SHP77 (cell line): ENCODE results near the gene CTSH.
A peak's percentile ranks its signal among the peaks of the same experiment; 100 is the strongest.
"Not testable (repeated sequence)": the region's sequence is repeated elsewhere in the genome, so short reads cannot be mapped to it uniquely, and the experiment has no call there.

Experiments used
- DNase-seq, 2 experiments: peaks; one replicate each; lab custom pipeline; 2025; lab: John Stamatoyannopoulos, UW

Gene CTSH

GRCh38 chr15:78880813-78881212 is 64.0 kb downstream of the CTSH start:
- no peak for DNase-seq

DNA sequence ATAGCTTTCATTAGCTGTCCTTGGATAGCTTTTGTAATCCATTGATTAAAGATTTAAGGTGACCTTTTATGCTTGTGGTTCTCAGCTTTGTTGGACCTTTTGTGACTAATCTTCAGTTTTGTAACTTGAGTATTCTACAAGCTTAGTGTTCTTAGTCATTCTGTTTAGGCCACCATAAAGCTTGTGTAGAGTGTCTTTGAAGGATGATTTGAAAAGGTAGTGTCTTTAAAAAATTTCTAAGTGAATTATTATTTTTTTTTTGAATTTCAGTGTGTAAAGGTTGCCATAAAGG is 64.7 kb downstream of the CTSH start:
- no peak for DNase-seq

GRCh38 chr15:78879517-78880241 is 65.2 kb downstream of the CTSH start:
- no peak for DNase-seq

DNA sequence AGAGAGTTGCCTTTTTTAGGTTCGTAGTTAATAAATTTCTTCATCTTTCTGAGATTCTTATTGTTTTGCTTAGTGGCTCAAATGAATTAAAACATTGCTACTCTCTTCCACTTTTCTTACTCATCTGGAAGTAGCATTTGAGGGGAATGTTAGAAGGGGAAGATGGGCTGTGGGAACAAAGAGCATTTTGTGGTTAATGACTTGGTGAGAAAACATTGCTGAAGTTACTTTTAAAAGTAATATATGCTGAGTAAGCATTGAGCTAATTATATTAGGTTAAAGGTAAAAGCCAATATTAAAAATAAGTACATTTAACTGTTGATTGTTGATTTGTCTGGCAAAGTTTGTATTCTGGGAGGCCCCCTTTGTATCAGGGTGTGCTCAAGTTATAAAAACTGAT is 66.5 kb downstream of the CTSH start:
- DNase-seq: no peak

- not testable (repeated sequence) for DNase-seq
Measured at GRCh38 chr15:78876954-78877353, 67.9 kb downstream of the CTSH start.

- no peak for DNase-seq
Measured at GRCh38 chr15:78875107-78875914, 69.5 kb downstream of the CTSH start.

DNA sequence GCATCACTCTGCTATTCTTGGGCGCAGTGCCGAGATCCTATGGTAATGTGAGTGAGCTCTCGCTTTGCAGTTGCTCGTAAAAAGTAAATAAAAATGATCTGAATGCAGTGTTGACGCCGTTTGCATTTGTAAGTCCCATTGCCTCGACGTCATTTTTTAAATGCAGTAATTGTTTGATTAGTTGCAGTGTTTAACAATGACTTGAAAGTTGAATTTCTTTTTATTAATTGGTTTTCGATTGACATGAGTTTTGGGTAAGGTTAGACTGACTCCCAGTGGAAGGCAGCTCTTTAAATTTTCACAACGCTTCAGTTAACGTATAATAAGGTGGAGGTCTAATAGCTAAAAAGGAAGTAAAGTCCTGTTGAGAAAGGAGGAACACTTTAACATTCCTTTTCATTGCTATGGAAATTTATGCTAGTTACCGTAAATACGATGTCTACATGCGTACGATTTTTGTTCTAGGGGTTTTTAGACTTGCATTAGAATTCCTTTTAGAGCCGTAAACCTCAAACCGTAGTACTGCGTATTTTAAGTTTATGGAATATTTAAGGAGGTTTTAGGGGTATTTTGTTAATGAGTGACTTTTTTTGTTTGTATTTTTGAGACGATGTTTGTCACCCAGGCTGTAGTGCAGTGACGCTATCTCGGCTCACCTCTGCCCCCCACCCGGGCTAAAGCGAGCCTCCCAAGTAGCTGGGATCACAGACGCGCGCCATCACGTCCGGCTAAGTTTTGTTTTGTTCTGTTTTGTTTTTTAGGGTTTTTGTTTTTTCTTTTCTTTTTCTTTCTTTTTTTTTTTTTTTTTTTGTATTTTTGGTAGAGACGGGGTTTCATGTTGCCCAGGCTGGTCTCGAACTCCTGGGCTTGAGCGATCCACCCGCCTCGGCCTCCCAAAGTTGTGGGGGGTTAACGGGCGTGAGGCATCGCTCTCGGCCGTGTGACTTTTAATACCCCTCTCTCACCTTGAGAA is 70.8 kb downstream of the CTSH start:
- peak in 1 of 2 experiments; percentile 0 for DNase-seq

DNA sequence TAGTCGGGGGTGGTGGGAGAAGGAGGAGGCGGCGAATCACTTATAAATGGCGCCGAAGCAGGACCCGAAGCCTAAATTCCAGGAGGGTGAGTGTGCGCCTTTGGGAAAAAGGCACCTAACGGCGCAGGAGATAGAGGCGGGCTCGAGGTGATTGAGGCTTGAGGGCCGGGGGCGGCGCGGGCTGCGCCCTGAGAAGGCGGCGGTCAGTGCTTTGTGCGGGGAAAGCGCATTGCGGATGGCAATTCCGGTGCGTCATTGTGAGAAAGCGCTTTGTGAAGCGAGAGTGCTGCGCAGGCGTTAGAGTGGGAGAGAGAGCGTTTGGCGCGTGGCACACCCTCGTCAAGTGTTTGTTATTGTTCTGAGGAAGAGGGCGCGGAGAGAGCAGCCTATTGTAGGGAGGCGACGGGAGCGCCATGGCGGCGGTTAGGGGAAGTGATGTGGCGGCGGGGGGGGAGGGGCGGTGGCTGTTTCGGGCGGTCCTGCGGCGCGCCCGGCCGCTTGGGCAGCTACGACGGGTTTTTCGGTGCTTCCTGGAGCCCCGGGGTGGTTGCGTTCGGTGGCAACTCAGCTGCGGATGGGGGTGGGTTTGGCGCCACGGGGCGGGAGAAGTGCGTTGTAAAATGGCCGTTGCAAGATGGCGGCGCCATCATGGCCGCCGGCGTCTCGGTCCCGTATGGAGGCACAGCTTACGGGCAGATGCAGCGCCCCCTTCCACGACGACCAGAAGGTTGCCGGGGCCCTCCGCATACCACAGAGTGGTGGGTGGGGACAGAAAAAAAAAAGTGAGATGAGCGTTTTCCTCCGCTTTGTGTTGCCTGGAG is 71.7 kb downstream of the CTSH start:
- peak; percentile 61 to 81 for DNase-seq

DNA sequence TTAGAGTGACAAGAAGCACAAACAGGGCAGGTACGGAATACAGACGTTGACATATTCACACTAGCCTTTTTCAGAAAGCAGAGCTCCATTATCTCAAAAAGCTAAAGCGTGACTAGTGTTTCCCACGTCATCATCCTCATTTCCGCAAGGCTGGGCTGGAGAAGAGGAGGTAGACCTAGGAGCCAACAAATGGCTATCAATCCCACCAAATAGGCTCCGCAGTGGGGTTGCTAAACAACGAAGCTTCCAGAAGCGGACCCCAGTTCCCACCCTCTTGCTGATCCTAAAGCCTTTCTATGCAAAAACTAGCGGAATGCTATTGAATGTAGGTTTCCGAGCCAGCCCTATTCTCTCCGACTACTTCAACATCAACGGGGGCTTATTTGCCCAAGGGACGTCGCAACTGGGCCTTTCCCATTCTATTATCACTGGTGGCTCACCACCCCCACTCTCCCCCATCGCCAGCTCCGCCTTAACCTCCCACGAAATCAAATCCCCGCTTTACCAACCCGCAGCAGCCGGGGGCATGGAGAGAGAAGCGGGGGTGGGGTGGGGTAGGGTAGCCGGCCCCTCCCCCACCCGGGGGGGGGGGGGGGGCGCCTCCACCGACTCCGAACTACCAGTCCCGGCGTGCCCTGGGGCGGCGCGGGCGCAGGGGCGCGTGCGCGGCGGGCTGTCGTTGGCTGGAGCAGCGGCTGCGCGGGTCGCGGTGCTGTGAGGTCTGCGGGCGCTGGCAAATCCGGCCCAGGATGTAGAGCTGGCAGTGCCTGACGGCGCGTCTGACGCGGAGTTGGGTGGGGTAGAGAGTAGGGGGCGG is 72.5 kb downstream of the CTSH start, which contains the start of gene MORF4L1:
TSS of gene MORF4L1 (plus strand) at position 736 of the 817 bp plus-strand sequence. CDS start 128 bp downstream, outside the sequence.
- DNase-seq: peak; percentile 67 to 93

DNA sequence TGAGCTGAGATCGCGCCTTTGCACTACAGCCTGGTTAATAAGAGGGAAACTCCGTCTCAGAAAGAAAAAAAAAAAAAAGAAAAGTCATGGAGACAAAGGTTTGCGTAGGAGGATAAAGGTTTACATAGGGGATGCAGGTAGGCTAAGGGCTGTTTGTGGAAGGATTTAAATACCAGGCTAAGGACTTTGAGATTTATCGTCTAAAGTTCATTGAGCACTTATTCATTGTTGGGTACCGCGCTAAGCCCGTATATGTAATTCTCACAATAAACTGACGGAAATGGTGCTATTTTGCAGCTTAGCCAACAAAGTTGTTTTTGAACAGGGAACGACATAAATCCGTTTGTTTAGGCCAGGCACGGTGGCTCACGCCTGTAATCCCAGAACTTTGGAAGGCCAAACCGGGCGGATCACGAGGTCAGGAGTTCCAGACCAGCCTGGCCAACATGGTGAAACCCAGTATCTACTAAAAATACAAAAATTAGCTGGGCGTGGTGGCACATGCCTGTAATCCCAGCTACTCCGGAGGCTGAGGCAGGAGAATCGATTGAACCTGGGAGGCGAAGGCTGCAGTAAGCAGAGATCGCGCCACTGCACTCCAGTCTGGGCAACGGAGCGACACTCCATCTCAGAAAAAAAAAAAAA is 73.2 kb downstream of the CTSH start:
- not testable (repeated sequence) for DNase-seq
